ENCODE results near the gene MRGPRX2. TPM values are rescaled to one million over a fixed set of nuclear protein-coding genes. Genes with fewer than 3 reads are reported as not detected.

MRGPRX2 gene
- total RNA-seq, 2 experiments from 2014 or later, result not detected

DNA sequence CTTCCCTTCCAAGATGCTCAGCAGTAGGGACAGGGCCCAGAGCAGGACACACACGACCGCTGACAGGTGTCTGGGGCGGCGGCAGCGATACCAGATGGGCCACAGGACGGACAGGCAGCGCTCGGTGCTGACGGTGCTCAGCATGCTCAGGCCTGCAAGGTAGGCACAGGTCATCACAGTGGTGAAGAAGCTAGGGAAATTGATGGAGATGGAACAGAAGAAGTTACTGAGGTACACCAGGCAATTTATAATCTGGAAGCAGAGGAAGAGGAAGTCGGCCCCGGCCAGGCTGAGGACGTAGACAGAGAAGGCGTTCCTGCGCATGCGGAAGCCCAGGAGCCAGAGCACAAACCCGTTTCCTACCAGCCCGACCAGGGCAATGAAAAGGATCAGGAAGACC lies 4.6 kb downstream of the MRGPRX2 start:
- H3K36me3 Mint-ChIP-seq (ENCODE audit: low read depth), result no peaks in the 10 kb centered on the region
- TF ChIP-seq, protein P1, sequence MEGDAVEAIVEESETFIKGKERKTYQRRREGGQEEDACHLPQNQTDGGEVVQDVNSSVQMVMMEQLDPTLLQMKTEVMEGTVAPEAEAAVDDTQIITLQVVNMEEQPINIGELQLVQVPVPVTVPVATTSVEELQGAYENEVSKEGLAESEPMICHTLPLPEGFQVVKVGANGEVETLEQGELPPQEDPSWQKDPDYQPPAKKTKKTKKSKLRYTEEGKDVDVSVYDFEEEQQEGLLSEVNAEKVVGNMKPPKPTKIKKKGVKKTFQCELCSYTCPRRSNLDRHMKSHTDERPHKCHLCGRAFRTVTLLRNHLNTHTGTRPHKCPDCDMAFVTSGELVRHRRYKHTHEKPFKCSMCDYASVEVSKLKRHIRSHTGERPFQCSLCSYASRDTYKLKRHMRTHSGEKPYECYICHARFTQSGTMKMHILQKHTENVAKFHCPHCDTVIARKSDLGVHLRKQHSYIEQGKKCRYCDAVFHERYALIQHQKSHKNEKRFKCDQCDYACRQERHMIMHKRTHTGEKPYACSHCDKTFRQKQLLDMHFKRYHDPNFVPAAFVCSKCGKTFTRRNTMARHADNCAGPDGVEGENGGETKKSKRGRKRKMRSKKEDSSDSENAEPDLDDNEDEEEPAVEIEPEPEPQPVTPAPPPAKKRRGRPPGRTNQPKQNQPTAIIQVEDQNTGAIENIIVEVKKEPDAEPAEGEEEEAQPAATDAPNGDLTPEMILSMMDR (IDR thresholded peaks at IDR 0.05), result no peak
- CTCF ChIA-PET, result no interaction called here
- no peak overlapping the region for H3K27ac Mint-ChIP-seq
- Histone ChIP-seq H3K4me3 (ENCODE audit: low read length) (no peak overlapping the region), H3K27ac (ENCODE audit: low read depth in 1 of 2, low read length in 2 of 2) (no peak overlapping the region), H3K36me3 (ENCODE audit: insufficient read depth, low read length) (no peaks in the 10 kb centered on the region), H3K4me1 (ENCODE audit: insufficient read depth, low read length) (peaks cover 7% of the 10 kb centered on the region), H3K9me3 (ENCODE audit: control insufficient read depth in 1 of 2, insufficient read depth in 1 of 2, low read length in 2 of 2) (no peaks in the 10 kb centered on the region), H3K27me3 (ENCODE audit: control insufficient read depth in 1 of 2, insufficient read depth in 2 of 2, low read length in 2 of 2) (no peaks in the 10 kb centered on the region)
- H3K27me3 Mint-ChIP-seq, result no peaks in the 10 kb centered on the region
- POLR2A ChIA-PET, result no interaction called here
- DNase-seq, result no peak
- peaks cover 16% of the 10 kb centered on the region for H3K4me1 Mint-ChIP-seq (ENCODE audit: low read depth)
- H3K4me3 Mint-ChIP-seq, result no peak overlapping the region
- H3K9me3 Mint-ChIP-seq, result peaks cover 3% of the 10 kb centered on the region
- no peak for ATAC-seq (ENCODE audit: poor library complexity)
- intact Hi-C loops (cut with DNase I, micrococcal nuclease), result no loop called here

DNA sequence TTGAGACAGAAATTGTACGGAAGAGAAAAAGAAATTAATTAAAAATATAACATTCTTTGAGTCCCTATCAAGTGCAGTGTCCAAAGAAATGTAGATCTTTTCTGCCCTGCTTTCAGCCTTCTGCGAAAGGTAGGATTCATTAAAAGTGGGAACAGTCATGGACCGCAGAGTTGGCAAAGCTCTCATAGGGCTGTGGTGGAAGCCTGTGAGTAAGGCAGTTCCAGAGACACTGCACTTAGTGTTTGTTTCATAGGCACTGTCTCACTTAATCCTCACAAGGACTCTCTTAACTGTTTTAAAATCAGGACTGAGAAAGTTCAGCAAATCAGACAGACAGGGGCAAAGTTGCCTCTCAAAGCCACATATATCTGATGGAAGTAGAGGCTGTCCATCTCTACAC lies 5.5 kb downstream of the MRGPRX2 start:
- Mint-ChIP-seq H3K36me3 (ENCODE audit: low read depth) (no peaks in the 10 kb centered on the region), H3K4me3 (no peak overlapping the region), H3K9me3 (peaks cover 5% of the 10 kb centered on the region), H3K4me1 (ENCODE audit: low read depth) (peaks cover 7% of the 10 kb centered on the region), H3K27ac (no peak overlapping the region), H3K27me3 (peaks cover 5% of the 10 kb centered on the region)
- Histone ChIP-seq H3K4me1 (ENCODE audit: insufficient read depth, low read length) (no peaks in the 10 kb centered on the region), H3K27me3 (ENCODE audit: control insufficient read depth in 1 of 2, insufficient read depth in 2 of 2, low read length in 2 of 2) (no peaks in the 10 kb centered on the region), H3K27ac (ENCODE audit: low read depth in 1 of 2, low read length in 2 of 2) (no peak overlapping the region), H3K36me3 (ENCODE audit: insufficient read depth, low read length) (no peaks in the 10 kb centered on the region), H3K9me3 (ENCODE audit: control insufficient read depth in 1 of 2, insufficient read depth in 1 of 2, low read length in 2 of 2) (no peaks in the 10 kb centered on the region), H3K4me3 (ENCODE audit: low read length) (no peak overlapping the region)
- TF ChIP-seq, protein P1 (IDR thresholded peaks at IDR 0.05), result no peak
- POLR2A ChIA-PET, result no interaction called here
- ATAC-seq (ENCODE audit: poor library complexity), result no peak
- CTCF ChIA-PET, result interaction anchor here (0.5 kb wide), 1 partner anchor 24 kb away, joined by 3 read pairs; no protein-coding TSS in a partner anchor
- no peak for DNase-seq
- intact Hi-C loops (cut with DNase I, micrococcal nuclease), result no loop called here

DNA sequence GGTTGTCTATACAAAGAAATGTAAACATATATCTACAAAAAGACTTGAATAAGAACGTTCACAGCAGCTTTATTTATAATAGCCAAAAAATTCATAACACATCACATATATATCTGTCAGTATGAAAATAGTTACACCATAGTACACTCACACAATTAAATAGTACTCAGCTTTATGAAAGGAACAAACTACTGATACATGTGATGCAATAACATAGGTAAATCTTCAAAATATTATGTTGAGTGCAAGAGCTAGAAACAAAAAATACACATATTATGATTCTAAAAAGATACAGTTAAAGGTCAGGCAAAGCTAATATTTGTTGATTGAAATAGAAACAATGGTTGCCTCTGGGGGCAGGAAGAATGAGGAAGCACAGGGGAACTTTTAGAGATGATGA lies 6.6 kb downstream of the MRGPRX2 start:
- no peak overlapping the region for H3K4me3 Mint-ChIP-seq
- Histone ChIP-seq H3K4me1 (ENCODE audit: insufficient read depth, low read length) (no peaks in the 10 kb centered on the region), H3K27me3 (ENCODE audit: control insufficient read depth in 1 of 2, insufficient read depth in 2 of 2, low read length in 2 of 2) (no peaks in the 10 kb centered on the region), H3K4me3 (ENCODE audit: low read length) (no peak overlapping the region), H3K9me3 (ENCODE audit: control insufficient read depth in 1 of 2, insufficient read depth in 1 of 2, low read length in 2 of 2) (no peaks in the 10 kb centered on the region), H3K36me3 (ENCODE audit: insufficient read depth, low read length) (no peaks in the 10 kb centered on the region), H3K27ac (ENCODE audit: low read depth in 1 of 2, low read length in 2 of 2) (no peak overlapping the region)
- peaks cover 5% of the 10 kb centered on the region for H3K27me3 Mint-ChIP-seq
- ChIA-PET POLR2A (no interaction called here), CTCF (no interaction called here)
- H3K36me3 Mint-ChIP-seq (ENCODE audit: low read depth), result no peaks in the 10 kb centered on the region
- H3K4me1 Mint-ChIP-seq (ENCODE audit: low read depth), result no peaks in the 10 kb centered on the region
- peaks cover 5% of the 10 kb centered on the region for H3K9me3 Mint-ChIP-seq
- ATAC-seq (ENCODE audit: poor library complexity) (no peak), DNase-seq (no peak)
- H3K27ac Mint-ChIP-seq, result no peak overlapping the region
- TF ChIP-seq, protein P1 (IDR thresholded peaks at IDR 0.05), result no peak
- intact Hi-C loops (cut with DNase I, micrococcal nuclease), result no loop called here
